Suprapubic skin (tissue), 4 donors: ENCODE data around the gene RBL2.

Source experiments
- CTCF ChIP-seq, 2 donors: fragments of 200-600 bp in 1 of 2; fragments of 450-650 bp in 1 of 2; sonication (generic) in 1 of 2; IDR thresholded peaks; one replicate each; pipeline ENCODE4 v1.5.1; 2016 to 2019; ENCODE audit warnings: antibody characterized with exemption in 2 of 2, mild to moderate bottlenecking in 1 of 2, moderate library complexity in 1 of 2
- POLR2A ChIP-seq, 2 donors: fragments of 450-650 bp; IDR thresholded peaks; one replicate each; pipeline ENCODE4 v1.6.1; 2017; ENCODE audit warnings: antibody characterized with exemption in 2 of 2, mild to moderate bottlenecking in 2 of 2, moderate library complexity in 2 of 2
- POLR2AphosphoS5 ChIP-seq, 3 donors: sonication (generic); formaldehyde crosslinking; IDR thresholded peaks; one replicate each; pipeline ENCODE4 v1.6.1; 2017; ENCODE audit warnings: antibody characterized with exemption in 3 of 3

GRCh38 chr16:53530046-53530445, 95.8 kb downstream of the RBL2 start:
- TF ChIP-seq CTCF (IDR thresholded peaks at IDR 0.05) (no peak), POLR2AphosphoS5 (IDR thresholded peaks at IDR 0.05) (no peak), POLR2A (IDR thresholded peaks at IDR 0.05) (no peak)
